ENCODE measurements around the gene PCDHGA12. TPM values are rescaled to one million over a fixed set of nuclear protein-coding genes. Genes with fewer than 3 reads are reported as not detected.
"Not testable (repeated sequence)": the region's sequence is repeated elsewhere in the genome, so short reads cannot be mapped to it uniquely, and the experiment has no call there.

Gene PCDHGA12
- total and polyA plus RNA-seq, 10 donors: 0.02 to 6.3 (median 4.8) TPM

- intact Hi-C loops (cut with DNase I; ENCODE audit: low total_unique reads); H3K4me1 ChIP-seq; H3K27ac ChIP-seq; DNase-seq: not testable (repeated sequence)
- Histone ChIP-seq H3K27me3 (replicated peaks in 1 of 7) (peaks cover 0 to 93% (median 22%) of the 10 kb centered on the region in 7 donors), H3K9me3 (peaks cover 7 to 96% (median 81%) of the 10 kb centered on the region in 8 donors), H3K4me3 (peak within 1 kb of the TSS in 6 of 8 donors; percentile 9 to 62 (median 20)), H3K36me3 (peaks cover 0 to 11% (median 0%) of the 10 kb centered on the region in 6 donors)
- TF ChIP-seq, protein P1, sequence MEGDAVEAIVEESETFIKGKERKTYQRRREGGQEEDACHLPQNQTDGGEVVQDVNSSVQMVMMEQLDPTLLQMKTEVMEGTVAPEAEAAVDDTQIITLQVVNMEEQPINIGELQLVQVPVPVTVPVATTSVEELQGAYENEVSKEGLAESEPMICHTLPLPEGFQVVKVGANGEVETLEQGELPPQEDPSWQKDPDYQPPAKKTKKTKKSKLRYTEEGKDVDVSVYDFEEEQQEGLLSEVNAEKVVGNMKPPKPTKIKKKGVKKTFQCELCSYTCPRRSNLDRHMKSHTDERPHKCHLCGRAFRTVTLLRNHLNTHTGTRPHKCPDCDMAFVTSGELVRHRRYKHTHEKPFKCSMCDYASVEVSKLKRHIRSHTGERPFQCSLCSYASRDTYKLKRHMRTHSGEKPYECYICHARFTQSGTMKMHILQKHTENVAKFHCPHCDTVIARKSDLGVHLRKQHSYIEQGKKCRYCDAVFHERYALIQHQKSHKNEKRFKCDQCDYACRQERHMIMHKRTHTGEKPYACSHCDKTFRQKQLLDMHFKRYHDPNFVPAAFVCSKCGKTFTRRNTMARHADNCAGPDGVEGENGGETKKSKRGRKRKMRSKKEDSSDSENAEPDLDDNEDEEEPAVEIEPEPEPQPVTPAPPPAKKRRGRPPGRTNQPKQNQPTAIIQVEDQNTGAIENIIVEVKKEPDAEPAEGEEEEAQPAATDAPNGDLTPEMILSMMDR (IDR thresholded peaks at IDR 0.05 in 8 of 11, conservative IDR thresholded peaks at IDR 0.05 in 3 of 11): peak in 7 of 11 experiments; percentile 19 to 51 (median 45)
- WGBS, 5 donors: 7 to 16% (median 11%) methylated on average over 20 to 25 of the region's 43 CpGs
These were observed 32.4 kb upstream of the PCDHGA12 start, which contains the start of gene PCDHGB5 for GRCh38 chr5:141397756-141398551. Gene PCDHGB5 (plus strand): TSS chr5:141397947. CDS start chr5:141398128, 181 bp downstream.

DNA sequence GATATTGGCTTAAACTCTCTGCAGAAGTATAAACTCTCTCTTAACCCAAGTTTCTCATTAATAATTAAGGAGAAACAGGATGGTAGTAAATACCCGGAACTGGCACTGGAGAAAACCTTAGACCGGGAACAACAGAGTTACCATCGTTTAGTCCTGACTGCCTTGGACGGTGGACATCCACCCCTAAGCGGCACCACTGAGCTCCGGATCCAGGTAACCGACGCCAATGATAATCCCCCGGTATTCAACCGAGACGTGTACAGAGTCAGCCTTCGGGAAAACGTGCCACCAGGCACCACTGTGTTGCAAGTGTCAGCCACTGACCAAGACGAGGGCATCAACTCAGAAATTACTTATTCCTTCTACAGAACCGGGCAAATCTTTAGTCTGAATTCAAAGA is 31.7 kb upstream of the PCDHGA12 start:
- Histone ChIP-seq H3K4me3 (peak overlapping the region in 1 of 8 donors; percentile 24), H3K4me1 (no peaks in the 10 kb centered on the region), H3K27ac (no peak overlapping the region), H3K9me3 (peaks cover 7 to 96% (median 81%) of the 10 kb centered on the region in 8 donors), H3K27me3 (replicated peaks in 1 of 7) (peaks cover 0 to 93% (median 25%) of the 10 kb centered on the region in 7 donors), H3K36me3 (peaks cover 0 to 7% (median 0%) of the 10 kb centered on the region in 6 donors)
- 24 to 39% (median 29%) methylated on average over 15 of the region's 15 CpGs for WGBS, 5 donors
- intact Hi-C loops (cut with DNase I; ENCODE audit: low total_unique reads): no loop called here
- no peak for TF ChIP-seq POLR2AphosphoS5 (IDR thresholded peaks at IDR 0.05)
- no peak for TF ChIP-seq POLR2A (IDR thresholded peaks at IDR 0.05)
- TF ChIP-seq, protein P1 (IDR thresholded peaks at IDR 0.05 in 8 of 11, conservative IDR thresholded peaks at IDR 0.05 in 3 of 11): no peak
- DNase-seq: no peak

GRCh38 chr5:141399555-141400258 is 30.6 kb upstream of the PCDHGA12 start:
- 30 to 40% (median 35%) methylated on average over 15 to 61 of the region's 61 CpGs for WGBS, 5 donors
- Histone ChIP-seq H3K9me3 (peaks cover 7 to 96% (median 79%) of the 10 kb centered on the region in 8 donors), H3K36me3 (peaks cover 0 to 7% (median 0%) of the 10 kb centered on the region in 6 donors), H3K4me3 (peak overlapping the region in 1 of 8 donors; percentile 4), H3K27me3 (replicated peaks in 1 of 7) (peaks cover 0 to 93% (median 23%) of the 10 kb centered on the region in 7 donors), H3K4me1 (no peaks in the 10 kb centered on the region), H3K27ac (no peak overlapping the region)
- intact Hi-C loops (cut with DNase I; ENCODE audit: low total_unique reads): no loop called here
- TF ChIP-seq, protein P1 (IDR thresholded peaks at IDR 0.05 in 8 of 11, conservative IDR thresholded peaks at IDR 0.05 in 3 of 11): no peak
- no peak for TF ChIP-seq POLR2AphosphoS5 (IDR thresholded peaks at IDR 0.05)
- no peak for TF ChIP-seq POLR2A (IDR thresholded peaks at IDR 0.05)
- DNase-seq: no peak
